Natural killer cell (primary cell): Measurements from ENCODE around the gene BTBD6. TPM values are rescaled to one million over a fixed set of nuclear protein-coding genes. Genes with fewer than 3 reads are reported as not detected.

Experiments
- ATAC-seq, 3 donors: fragments of 150-1000 bp in 2 of 3; fragments of 200-7000 bp in 1 of 3; cut with Tn5 transposase; 1 replicate in 1 of 3; 2 replicates in 2 of 3; pipeline ENCODE4 v1.10.0; 2021; ENCODE audit warnings: mild to moderate bottlenecking in 2 of 3, moderate library complexity in 2 of 3
- DNase-seq, 2 donors: peaks; one replicate each; pipeline versions ENCODE4 v3.0.0 to v3.0.0-alpha.2; 2013 to 2021; ENCODE audit warnings: mixed read lengths in 1 of 2
- H3K27ac ChIP-seq: one replicate; pipeline ENCODE4 v1.5.1; 2013; ENCODE audit warnings: mild to moderate bottlenecking, low read length
- H3K27me3 ChIP-seq: one replicate; pipeline ENCODE4 v1.6.1; 2013; ENCODE audit warnings: low read length; ENCODE audit not compliant: control insufficient read depth, insufficient read depth
- H3K36me3 ChIP-seq: one replicate; pipeline ENCODE4 v1.6.1; 2013; ENCODE audit warnings: low read length; ENCODE audit not compliant: control insufficient read depth, insufficient read depth
- H3K4me1 ChIP-seq: one replicate; pipeline ENCODE4 v1.6.1; 2013; ENCODE audit warnings: low read length; ENCODE audit not compliant: control insufficient read depth, insufficient read depth
- H3K4me3 ChIP-seq: one replicate; pipeline ENCODE4 v1.5.1; 2013; ENCODE audit warnings: low read length
- H3K9me3 ChIP-seq: one replicate; pipeline ENCODE4 v1.6.1; 2013; ENCODE audit warnings: low read length; ENCODE audit not compliant: control insufficient read depth, insufficient read depth
- H3K27ac Mint-ChIP-seq, 2 donors: one replicate each; pipeline ENCODE4 v1.8.0; 2022; ENCODE audit warnings: mild to moderate bottlenecking in 2 of 2, mixed read lengths in 2 of 2, moderate library complexity in 1 of 2
- H3K27me3 Mint-ChIP-seq, 2 donors: one replicate each; pipeline ENCODE4 v1.8.0; 2022; ENCODE audit warnings: low read depth in 2 of 2, mixed read lengths in 2 of 2
- H3K36me3 Mint-ChIP-seq: one replicate; pipeline ENCODE4 v1.8.0; 2022; ENCODE audit warnings: mixed read lengths
- H3K4me1 Mint-ChIP-seq, 2 donors: one replicate each; pipeline ENCODE4 v1.8.0; 2022; ENCODE audit warnings: mixed read lengths in 2 of 2
- H3K4me3 Mint-ChIP-seq: one replicate; pipeline ENCODE4 v1.8.0; 2022; ENCODE audit warnings: mild to moderate bottlenecking, moderate library complexity, mixed read lengths
- H3K9me3 Mint-ChIP-seq, 2 donors: one replicate each; pipeline ENCODE4 v1.8.0; 2022; ENCODE audit warnings: mixed read lengths in 2 of 2
- CTCF ChIP-seq: fragments of 200-600 bp; IDR thresholded peaks from one replicate; pipeline ENCODE4 v1.8.0; 2022; ENCODE audit warnings: antibody characterized with exemption
- WGBS: methylation state at CpG from one replicate; pipeline ENCODE4 v1.1.7; 2013; ENCODE audit warnings: missing lambda C conversion rate; ENCODE audit not compliant: insufficient coverage; 5-methylcytosine and 5-hydroxymethylcytosine counted together
- intact Hi-C: fragments of 100-400 bp; cut with micrococcal nuclease; formaldehyde crosslinking; loops from one replicate; pipeline ENCODE4 v1.14.2; 2022
- total RNA-seq, 4 donors: library from RNA; stranded (reverse); fragments of 120-200 nt in 1 of 4; gene quantifications; one replicate each; pipeline versions ENCODE4 v1.2.3 to v1.2.4, GENCODE V29; 2013 to 2022

The BTBD6 gene
- total RNA-seq, 3 donors from 2014 or later (not counting 1 experiment from before 2014, with no cell fraction given) = 30.9 to 48.7 (median 44.2) TPM

DNA sequence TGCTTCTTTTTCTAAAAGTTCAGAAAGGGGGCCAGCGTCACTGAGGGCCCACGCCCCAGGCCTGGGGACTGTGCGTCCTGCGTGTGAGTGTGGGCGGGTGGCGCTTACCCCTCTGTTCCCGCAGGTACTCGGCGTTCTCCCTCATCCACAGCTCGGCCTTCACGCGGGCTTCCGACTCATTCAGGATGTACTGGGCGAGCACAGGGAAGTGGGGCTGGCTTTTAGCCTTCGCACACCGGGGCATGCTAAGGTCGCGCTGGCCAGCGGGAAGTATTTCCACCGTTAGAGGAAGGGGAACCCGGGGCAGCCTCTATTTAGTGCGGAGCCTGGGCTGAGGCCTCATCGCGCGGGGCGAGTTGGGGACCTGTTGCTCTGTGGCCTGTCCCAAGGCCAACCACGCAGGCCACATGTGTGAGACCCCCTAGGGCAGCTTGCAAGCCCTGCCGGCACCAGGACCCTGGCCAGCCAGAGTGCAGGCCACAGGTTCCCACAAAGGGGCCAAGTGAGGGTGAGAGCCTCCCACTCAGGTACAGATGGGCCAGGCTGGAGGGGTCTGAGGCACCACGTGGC, 29.2 kb upstream of the BTBD6 start:
- TF ChIP-seq CTCF = no peak
- peaks cover 7 to 8% of the 10 kb centered on the region in 2 donors for H3K4me1 Mint-ChIP-seq
- Histone ChIP-seq H3K27ac (no peak overlapping the region), H3K27me3 (no peaks in the 10 kb centered on the region), H3K4me3 (no peak overlapping the region), H3K9me3 (no peaks in the 10 kb centered on the region), H3K36me3 (peaks cover 39% of the 10 kb centered on the region), H3K4me1 (no peaks in the 10 kb centered on the region)
- ATAC-seq (no peak), DNase-seq (no peak)
- 96% methylated on average over 29 of the region's 29 CpGs for WGBS
- H3K9me3 Mint-ChIP-seq = no peaks in the 10 kb centered on the region
- H3K36me3 Mint-ChIP-seq = no peaks in the 10 kb centered on the region
- H3K27me3 Mint-ChIP-seq = no peaks in the 10 kb centered on the region
- H3K4me3 Mint-ChIP-seq = no peak overlapping the region
- intact Hi-C loops = no loop called here
- no peak overlapping the region for H3K27ac Mint-ChIP-seq

DNA sequence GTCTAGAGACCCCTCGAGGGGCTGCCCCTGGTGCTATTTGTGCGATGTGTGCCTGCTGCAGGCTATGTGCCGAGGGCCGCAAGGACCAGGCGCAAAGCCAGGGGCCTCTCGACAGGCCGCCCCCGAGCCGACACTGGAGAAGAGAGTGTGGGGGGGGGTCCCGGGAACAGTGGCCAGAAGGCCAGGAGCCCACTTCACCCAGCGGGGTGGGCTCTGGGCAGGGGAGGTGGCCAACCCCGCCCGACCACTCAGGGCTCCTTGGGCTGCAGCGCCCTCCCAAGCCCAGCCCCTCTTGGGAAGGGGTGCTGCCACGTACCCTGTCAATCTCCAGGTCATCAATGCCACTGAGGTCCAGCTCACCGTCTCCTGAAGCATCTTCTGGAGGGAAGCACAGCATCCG, 28.6 kb upstream of the BTBD6 start:
- H3K27ac ChIP-seq = no peak overlapping the region
- Mint-ChIP-seq H3K36me3 (no peaks in the 10 kb centered on the region), H3K27ac (no peak overlapping the region), H3K27me3 (no peaks in the 10 kb centered on the region), H3K9me3 (no peaks in the 10 kb centered on the region), H3K4me3 (no peak overlapping the region), H3K4me1 (peaks cover 7 to 8% of the 10 kb centered on the region in 2 donors)
- no peaks in the 10 kb centered on the region for H3K9me3 ChIP-seq
- H3K4me1 ChIP-seq = no peaks in the 10 kb centered on the region
- no peak for DNase-seq
- no peak overlapping the region for H3K4me3 ChIP-seq
- TF ChIP-seq CTCF = no peak
- peaks cover 39% of the 10 kb centered on the region for H3K36me3 ChIP-seq
- 97% methylated on average over 17 of the region's 17 CpGs for WGBS
- no peak for ATAC-seq
- intact Hi-C loops = no loop called here
- no peaks in the 10 kb centered on the region for H3K27me3 ChIP-seq

DNA sequence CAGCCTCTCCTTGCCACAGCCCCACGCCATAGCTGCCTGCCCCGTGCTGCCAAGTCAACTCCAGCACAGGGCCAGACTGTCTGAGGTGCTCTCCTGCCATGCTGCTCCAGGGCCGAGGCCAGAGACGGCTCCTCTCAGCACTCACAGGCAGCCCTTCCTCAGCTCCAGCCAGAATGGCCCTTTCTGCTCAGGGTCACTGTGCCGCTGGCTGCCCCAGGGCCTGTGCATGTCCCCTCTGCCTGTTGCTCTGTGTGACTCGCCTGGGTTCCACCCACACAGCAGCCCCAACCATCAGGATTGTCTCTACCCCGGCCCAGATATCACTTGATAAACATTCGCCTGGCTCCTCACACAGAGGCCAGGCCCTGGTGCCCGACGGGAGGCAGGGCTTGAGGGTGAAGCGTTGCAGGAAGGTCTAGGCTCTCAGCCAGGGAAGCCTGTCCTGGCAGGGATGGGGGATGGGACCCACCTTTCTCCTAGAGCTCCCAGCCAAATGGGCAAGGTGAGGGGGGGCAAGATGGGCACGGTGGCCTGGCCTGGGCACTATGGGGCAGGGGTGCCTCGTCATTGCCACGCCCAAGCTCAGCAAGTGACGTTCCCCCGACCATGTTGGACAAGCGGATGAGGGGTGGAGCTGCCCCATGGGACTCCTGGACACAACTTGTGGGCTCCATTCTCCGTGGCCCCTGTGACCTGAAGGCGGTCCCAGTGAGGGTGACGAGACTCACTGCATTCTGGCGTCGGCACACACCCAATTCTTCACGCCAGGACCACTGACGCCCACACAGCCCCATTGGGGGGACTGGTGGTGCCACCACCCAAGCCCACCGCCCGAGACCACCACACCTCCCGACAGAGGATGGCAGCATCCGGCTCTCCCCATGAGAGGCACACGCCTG, 27.4 kb upstream of the BTBD6 start:
- DNase-seq (no peak), ATAC-seq (no peak)
- H3K27ac Mint-ChIP-seq = no peak overlapping the region
- no peaks in the 10 kb centered on the region for H3K9me3 Mint-ChIP-seq
- Histone ChIP-seq H3K27me3 (no peaks in the 10 kb centered on the region), H3K27ac (no peak overlapping the region), H3K4me1 (no peaks in the 10 kb centered on the region), H3K9me3 (no peaks in the 10 kb centered on the region), H3K36me3 (peaks cover 41% of the 10 kb centered on the region), H3K4me3 (no peak overlapping the region)
- intact Hi-C loops = no loop called here
- no peaks in the 10 kb centered on the region for H3K4me1 Mint-ChIP-seq
- no peak overlapping the region for H3K4me3 Mint-ChIP-seq
- H3K27me3 Mint-ChIP-seq = no peaks in the 10 kb centered on the region
- 97% methylated on average over 29 of the region's 29 CpGs for WGBS
- TF ChIP-seq CTCF = no peak
- no peaks in the 10 kb centered on the region for H3K36me3 Mint-ChIP-seq
